NOMO-1 treated with dmso at 0.1 percent for 144 hours (cell line): Measurements from ENCODE around the gene SCRN1.
"Not testable (repeated sequence)": the region's sequence is repeated elsewhere in the genome, so short reads cannot be mapped to it uniquely, and the experiment has no call there.

Experiments used
- DNase-seq: peaks from one replicate; lab custom pipeline; 2025; ENCODE audit not compliant: unreplicated experiment; lab: John Stamatoyannopoulos, UW

Gene SCRN1

GRCh38 chr7:29893351-29893965, 96.1 kb downstream of the SCRN1 start:
- no peak for DNase-seq

- no peak for DNase-seq
Observed at GRCh38 chr7:29892231-29892630, 97.4 kb downstream of the SCRN1 start.

DNA sequence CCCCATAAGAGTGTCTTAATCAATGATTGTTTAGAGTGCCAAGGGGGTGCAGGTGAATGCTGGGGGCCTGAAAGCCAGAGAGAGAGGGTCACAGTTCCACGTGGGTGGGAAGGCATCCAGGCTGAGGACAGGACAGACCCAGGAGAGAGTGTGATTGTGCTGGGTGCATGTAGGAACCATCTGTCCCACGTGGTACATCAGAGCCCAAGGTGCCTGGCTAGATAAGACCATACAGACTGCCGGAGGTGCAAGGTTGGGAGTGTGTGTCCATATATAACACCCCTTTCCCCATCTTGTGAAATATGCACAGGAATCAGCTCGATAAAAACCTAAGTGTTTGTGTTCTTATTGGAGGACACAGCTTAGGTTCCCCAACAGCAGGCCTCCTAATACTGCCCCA, 97.8 kb downstream of the SCRN1 start:
- no peak for DNase-seq

- DNase-seq, result not testable (repeated sequence)
Observed at GRCh38 chr7:29890786-29891185, 98.8 kb downstream of the SCRN1 start.

GRCh38 chr7:29890251-29890650, 99.3 kb downstream of the SCRN1 start:
- DNase-seq, result no peak

GRCh38 chr7:29889288-29889687, 100.3 kb downstream of the SCRN1 start:
- no peak for DNase-seq

DNA sequence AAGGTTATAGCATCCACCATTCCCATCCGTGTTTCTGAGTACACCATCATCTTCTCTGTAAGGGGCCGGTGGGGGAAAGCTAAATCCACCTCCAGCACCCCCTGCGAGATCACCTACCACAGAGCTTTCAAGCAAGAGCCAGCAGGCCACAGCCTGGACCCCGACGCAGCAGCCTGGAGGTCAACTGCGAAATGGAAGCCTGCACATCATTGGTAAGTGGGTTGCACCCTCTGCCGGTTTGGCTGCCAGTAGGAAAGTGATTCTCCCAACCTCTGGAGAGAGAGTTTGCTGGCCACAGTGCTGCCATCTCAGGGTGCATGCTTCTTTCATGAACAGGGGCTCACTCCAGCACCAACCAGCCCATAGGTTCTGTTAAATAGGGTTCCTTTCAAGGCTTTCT, 101.6 kb downstream of the SCRN1 start:
- no peak for DNase-seq

- DNase-seq, result no peak
Observed at GRCh38 chr7:29886827-29887226, 102.8 kb downstream of the SCRN1 start.

GRCh38 chr7:29885626-29886025, 104.0 kb downstream of the SCRN1 start:
- no peak for DNase-seq

- no peak for DNase-seq
Observed at GRCh38 chr7:29884399-29885272, 105.0 kb downstream of the SCRN1 start.

DNA sequence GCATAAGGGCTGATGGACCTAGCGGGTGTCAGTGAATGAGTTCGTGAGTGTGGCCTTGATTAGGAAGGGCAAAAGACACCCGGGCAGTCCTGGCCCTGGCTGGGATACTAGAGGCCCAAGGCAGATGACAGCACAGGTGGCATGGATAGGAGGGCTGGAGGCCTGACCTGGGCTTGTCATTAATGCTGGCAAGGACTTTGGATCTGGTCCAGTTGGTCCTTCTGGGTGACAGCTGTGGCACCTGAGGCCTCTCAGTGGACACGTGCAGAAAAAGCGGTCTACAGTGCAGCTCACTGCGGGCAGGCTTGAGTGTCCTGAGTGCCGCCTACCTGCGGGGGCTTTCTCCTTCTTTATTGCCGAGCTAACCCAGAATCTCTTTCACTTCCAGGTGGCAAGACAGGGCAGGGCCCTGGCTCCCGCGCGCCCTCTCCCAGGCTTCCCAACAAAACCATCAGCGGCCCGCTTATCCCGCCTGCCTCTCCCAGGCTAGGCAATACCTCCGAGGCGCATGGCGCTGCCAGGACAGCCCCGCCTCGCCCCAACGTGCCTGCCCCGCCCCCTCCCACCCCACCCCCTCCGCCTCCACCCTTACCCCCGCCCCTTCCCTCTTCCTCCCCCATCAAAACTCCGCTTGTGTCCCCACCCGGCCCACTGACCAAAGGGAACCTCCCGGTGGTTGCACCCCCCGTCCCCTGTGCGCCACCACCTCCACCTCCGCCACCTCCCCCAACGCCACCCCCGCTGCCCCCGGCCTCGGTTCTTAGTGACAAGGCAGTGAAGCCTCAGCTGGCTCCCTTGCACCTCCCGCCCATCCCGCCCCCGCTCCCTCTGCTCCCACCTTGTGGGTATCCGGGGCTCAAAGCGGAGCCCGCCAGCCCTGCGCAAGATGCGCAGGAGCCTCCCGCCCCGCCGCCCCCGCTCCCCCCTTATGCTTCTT, 105.9 kb downstream of the SCRN1 start:
- DNase-seq, result no peak

GRCh38 chr7:29882481-29882880, 107.1 kb downstream of the SCRN1 start:
- DNase-seq, result no peak

DNA sequence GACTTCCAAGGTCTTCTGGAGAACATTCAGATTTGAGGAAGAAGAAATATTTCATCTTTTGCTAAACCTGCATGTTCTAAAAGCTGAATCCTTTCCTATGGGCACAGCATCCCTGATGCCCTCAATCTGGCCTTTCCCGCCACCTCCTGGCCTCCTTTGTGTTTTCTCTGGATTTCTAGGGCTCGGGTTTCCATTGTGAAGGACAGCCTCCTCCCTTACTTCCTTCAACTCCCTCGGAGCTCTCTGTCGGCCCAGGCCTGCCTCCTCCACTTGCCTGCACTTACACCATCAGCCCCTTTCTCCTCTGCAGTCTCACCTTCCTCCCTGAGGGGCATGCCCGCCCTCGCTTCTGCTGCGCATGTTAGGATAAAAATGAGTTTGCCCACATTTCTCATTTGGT, 107.9 kb downstream of the SCRN1 start:
- no peak for DNase-seq

- DNase-seq, result no peak
Observed at GRCh38 chr7:29879609-29880008, 110.0 kb downstream of the SCRN1 start.

GRCh38 chr7:29878081-29878688, 111.4 kb downstream of the SCRN1 start:
- DNase-seq, result no peak

GRCh38 chr7:29877196-29877595, 112.4 kb downstream of the SCRN1 start:
- no peak for DNase-seq

GRCh38 chr7:29875741-29876140, 113.9 kb downstream of the SCRN1 start:
- DNase-seq, result no peak

DNA sequence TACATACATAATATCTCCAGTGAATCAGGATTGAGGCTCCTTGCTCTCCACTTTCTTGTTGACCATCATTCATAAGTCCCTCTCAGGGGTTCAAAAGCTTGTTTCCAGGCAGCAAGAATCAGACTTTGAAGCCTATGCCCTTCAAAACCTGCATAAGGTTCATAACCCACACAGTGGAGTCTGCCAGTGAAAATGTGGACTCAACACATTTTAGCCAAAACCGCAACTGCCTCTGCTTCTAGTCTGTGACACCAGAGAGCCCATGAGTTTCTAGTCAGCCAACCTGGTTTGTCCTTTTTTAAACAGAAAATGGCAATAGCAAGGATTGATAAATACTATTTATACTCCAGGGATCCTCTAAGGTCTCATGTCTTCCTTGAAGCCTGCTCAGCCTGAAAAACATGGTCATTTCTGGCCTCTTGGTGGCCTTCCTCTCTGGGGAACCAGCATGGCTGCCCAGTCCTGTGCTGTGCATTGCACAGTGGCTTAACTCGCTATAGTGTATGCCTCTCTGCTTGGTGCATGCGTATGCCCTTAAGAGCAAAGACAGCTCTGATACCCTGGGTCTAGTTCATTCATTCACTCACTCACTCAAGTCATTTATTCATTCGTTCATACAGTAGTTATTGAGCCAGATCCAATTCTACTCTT, 115.8 kb downstream of the SCRN1 start:
- no peak for DNase-seq

GRCh38 chr7:29871787-29872398, 117.7 kb downstream of the SCRN1 start:
- no peak for DNase-seq
